Neuronal stem cell (in vitro differentiated cells): ENCODE data around the gene DEPDC5.

Experiments used
- DNase-seq: peaks from one replicate; pipeline ENCODE4 v3.0.0-alpha.2; 2013; ENCODE audit warnings: low spot score
- H2AFZ ChIP-seq: one replicate; pipeline ENCODE4 v1.6.1; 2013; ENCODE audit warnings: mild to moderate bottlenecking, low read length, inconsistent platforms
- H2AK5ac ChIP-seq: 2 replicates; pipeline ENCODE4 v1.6.1; 2013; ENCODE audit warnings: low read depth, mild to moderate bottlenecking, inconsistent platforms, low read length, moderate library complexity, mixed read lengths
- H2BK120ac ChIP-seq: 2 replicates; pipeline ENCODE4 v1.6.1; 2013; ENCODE audit warnings: low read depth, mild to moderate bottlenecking, inconsistent platforms, low read length, moderate library complexity, mixed read lengths
- H2BK12ac ChIP-seq: one replicate; pipeline ENCODE4 v1.6.1; 2013; ENCODE audit warnings: low read length, inconsistent platforms
- H2BK15ac ChIP-seq: 2 replicates; pipeline ENCODE4 v1.6.1; 2013; ENCODE audit warnings: mild to moderate bottlenecking, low read length, inconsistent platforms, mixed read lengths
- H2BK5ac ChIP-seq: one replicate; pipeline ENCODE4 v1.6.1; 2013; ENCODE audit warnings: inconsistent platforms, mild to moderate bottlenecking, low read length, moderate library complexity
- H3K14ac ChIP-seq: one replicate; pipeline ENCODE4 v1.6.1; 2013; ENCODE audit warnings: low read length, inconsistent platforms
- H3K18ac ChIP-seq: 2 replicates; pipeline ENCODE4 v1.6.1; 2013; ENCODE audit warnings: low read length, inconsistent platforms
- H3K23ac ChIP-seq: 2 replicates; pipeline ENCODE4 v1.6.1; 2013; ENCODE audit warnings: low read depth, mild to moderate bottlenecking, mixed read lengths, low read length, inconsistent platforms; ENCODE audit not compliant: poor library complexity
- H3K27ac ChIP-seq: replicated peaks from 3 replicates; pipeline ENCODE4 v1.5.1; 2013; ENCODE audit warnings: low read length, inconsistent platforms
- H3K27me3 ChIP-seq, 3 experiments: 2 replicates each; pipeline ENCODE4 v1.6.1; 2013; ENCODE audit warnings: low read length in 3 of 3, mild to moderate bottlenecking in 2 of 3, inconsistent platforms in 1 of 3, low read depth in 1 of 3, mixed read lengths in 1 of 3, moderate library complexity in 1 of 3; ENCODE audit not compliant: control insufficient read depth in 3 of 3, insufficient read depth in 3 of 3
- H3K36me3 ChIP-seq, 2 donors: replicated peaks in 1 of 2; 2 replicates each; pipeline ENCODE4 v1.6.1; 2013; ENCODE audit warnings: low read length in 2 of 2; ENCODE audit not compliant: control insufficient read depth in 2 of 2, insufficient read depth in 2 of 2
- H3K4ac ChIP-seq: 2 replicates; pipeline ENCODE4 v1.6.1; 2013; ENCODE audit warnings: inconsistent platforms, mild to moderate bottlenecking, low read length, moderate library complexity
- H3K4me1 ChIP-seq, 2 donors: 1 replicate in 1 of 2; 2 replicates in 1 of 2; pipeline ENCODE4 v1.6.1; 2013; ENCODE audit warnings: low read length in 2 of 2, low read depth in 1 of 2; ENCODE audit not compliant: control insufficient read depth in 2 of 2, insufficient read depth in 1 of 2
- H3K4me2 ChIP-seq: one replicate; pipeline ENCODE4 v1.6.1; 2013; ENCODE audit warnings: mild to moderate bottlenecking, low read length, inconsistent platforms; ENCODE audit not compliant: insufficient read depth, poor library complexity, severe bottlenecking
- H3K4me3 ChIP-seq, 2 donors: 2 replicates each; pipeline ENCODE4 v1.5.1; 2013; ENCODE audit warnings: low read length in 2 of 2, mild to moderate bottlenecking in 2 of 2, inconsistent platforms in 1 of 2, moderate library complexity in 1 of 2
- H3K79me1 ChIP-seq: one replicate; pipeline ENCODE4 v1.6.1; 2013; ENCODE audit warnings: low read depth, mild to moderate bottlenecking, inconsistent platforms, low read length, moderate library complexity
- H3K9ac ChIP-seq: one replicate; pipeline ENCODE4 v1.6.1; 2013; ENCODE audit warnings: mild to moderate bottlenecking, low read depth, low read length, inconsistent platforms; ENCODE audit not compliant: poor library complexity
- H3K9me3 ChIP-seq, 2 donors: replicated peaks in 1 of 2; 2 replicates each; pipeline versions ENCODE3 to v1.6.1; 2013; ENCODE audit warnings: low read length in 2 of 2, mild to moderate bottlenecking in 2 of 2, inconsistent platforms in 1 of 2, low read depth in 1 of 2, mixed read lengths in 1 of 2, moderate library complexity in 1 of 2; ENCODE audit not compliant: control insufficient read depth in 2 of 2, insufficient read depth in 1 of 2
- H4K8ac ChIP-seq: one replicate; pipeline ENCODE4 v1.6.1; 2013; ENCODE audit warnings: low read depth, mild to moderate bottlenecking, inconsistent platforms, low read length, moderate library complexity
- H4K91ac ChIP-seq: one replicate; pipeline ENCODE4 v1.6.1; 2013; ENCODE audit warnings: low read length, low read depth, mild to moderate bottlenecking, inconsistent platforms; ENCODE audit not compliant: poor library complexity
- WGBS, 2 donors: extraction: QIAGEN DNeasy Blood & Tissue Kit; methylation state at CpG; one replicate each; pipeline ENCODE4 v1.1.7; 2013; ENCODE audit warnings: missing lambda C conversion rate in 2 of 2, mixed read lengths in 1 of 2; ENCODE audit not compliant: insufficient read length in 2 of 2, insufficient replicate concordance in 1 of 2; ENCODE audit errors: extremely low coverage in 2 of 2; 5-methylcytosine and 5-hydroxymethylcytosine counted together

Gene DEPDC5

GRCh38 chr22:31750365-31751284, 3.2 kb upstream of the DEPDC5 start:
- peaks cover 0 to 19% of the 10 kb centered on the region in 2 donors for H3K36me3 ChIP-seq
- H3K4me2 ChIP-seq, result peak overlapping the region; percentile 43
- no peaks in the 10 kb centered on the region for H3K27me3 ChIP-seq
- H3K4me1 ChIP-seq, result peaks cover 9 to 22% of the 10 kb centered on the region in 2 donors
- H3K27ac ChIP-seq, result no peak overlapping the region
- no peak overlapping the region for H3K9ac ChIP-seq
- H4K91ac ChIP-seq, result no peak overlapping the region
- no peak overlapping the region for H2BK120ac ChIP-seq
- no peak overlapping the region for H2AK5ac ChIP-seq
- peak overlapping the region in 1 of 2 donors; percentile 82 for H3K4me3 ChIP-seq
- no peak overlapping the region for H3K4ac ChIP-seq
- no peak overlapping the region for H2BK5ac ChIP-seq
- peak overlapping the region; percentile 38 for H2BK15ac ChIP-seq
- H3K9me3 ChIP-seq, result no peaks in the 10 kb centered on the region
- peak overlapping the region; percentile 91 for H2AFZ ChIP-seq
- H3K14ac ChIP-seq, result no peak overlapping the region
- no CpG with 5 or more reads among the region's 16 CpGs for WGBS, 2 donors
- no peak overlapping the region for H4K8ac ChIP-seq
- no peak for DNase-seq
- H3K79me1 ChIP-seq, result no peaks in the 10 kb centered on the region
- H3K18ac ChIP-seq, result no peak overlapping the region
- no peak overlapping the region for H3K23ac ChIP-seq
- no peak overlapping the region for H2BK12ac ChIP-seq

DNA sequence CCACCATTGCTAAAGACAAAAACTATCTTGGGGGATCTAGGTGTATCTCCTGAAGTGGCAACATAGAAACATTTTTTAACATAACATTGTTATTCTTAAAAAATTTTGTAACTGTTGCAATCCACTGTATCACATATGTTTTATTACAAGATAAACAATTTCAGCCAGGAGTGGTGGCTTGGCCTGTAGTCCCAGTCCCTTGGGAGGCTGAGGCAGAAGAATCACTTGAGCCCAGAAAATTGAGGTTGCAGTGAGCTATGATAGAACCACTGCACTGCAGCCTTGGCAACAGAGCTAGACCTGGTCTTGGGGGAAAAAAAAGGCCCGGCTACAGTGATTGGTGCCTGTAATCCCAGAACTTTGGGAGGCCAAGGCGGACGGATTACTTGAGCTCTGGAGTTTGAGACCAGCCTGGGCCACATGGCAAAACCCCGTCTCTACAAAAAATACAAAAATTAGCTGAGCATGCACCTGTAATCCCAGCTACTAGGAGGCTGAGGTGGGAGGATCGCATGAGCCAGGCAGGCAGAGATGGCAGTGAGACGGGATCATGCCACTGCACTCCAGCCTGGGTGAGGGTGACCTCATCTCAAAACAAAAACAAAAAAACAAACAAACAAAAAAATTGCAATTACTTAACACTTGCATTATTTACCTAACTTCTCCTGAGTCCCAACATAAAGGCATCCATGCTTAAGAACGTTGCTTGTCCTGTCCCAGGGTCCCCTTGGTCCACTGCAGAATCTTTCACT, 1.5 kb upstream of the DEPDC5 start:
- peak overlapping the region in 1 of 2 donors; percentile 72 for H3K4me3 ChIP-seq

DNA sequence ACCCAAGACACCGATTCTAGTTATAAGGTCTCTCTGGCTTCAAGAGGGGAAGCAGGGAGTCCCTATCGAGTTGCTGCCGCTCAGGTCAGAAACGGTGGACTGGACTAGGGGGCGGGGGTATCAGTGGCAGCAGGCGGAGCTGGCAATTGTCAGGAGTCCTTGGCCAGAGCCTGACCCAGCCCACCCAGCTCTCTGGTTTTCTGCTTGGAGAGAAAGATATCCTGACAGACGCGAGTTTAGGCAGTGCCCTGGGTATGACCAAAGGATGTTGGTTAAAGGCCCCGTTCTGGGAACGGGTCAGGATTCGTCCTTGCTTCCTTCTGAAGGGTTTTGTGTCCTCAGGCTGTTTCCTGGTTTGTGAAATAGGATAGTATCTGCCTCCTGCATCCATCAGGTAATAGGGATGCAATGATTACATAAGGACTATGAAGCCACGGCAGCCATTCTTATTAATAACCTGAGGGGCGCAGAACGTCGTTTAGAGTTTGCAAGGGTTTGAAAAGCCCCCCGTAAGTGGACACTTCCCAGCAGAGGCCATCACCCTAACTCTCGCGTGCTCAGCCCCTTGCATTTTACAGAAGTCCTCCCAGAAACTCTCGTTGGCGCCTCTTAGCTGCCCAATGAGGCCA, 700 bp upstream of the DEPDC5 start:
- H3K79me1 ChIP-seq, result no peaks in the 10 kb centered on the region
- H2BK120ac ChIP-seq, result no peak overlapping the region
- no peaks in the 10 kb centered on the region for H3K27me3 ChIP-seq
- peak overlapping the region; percentile 72 to 74 for H3K4me3 ChIP-seq
- no peak overlapping the region for H3K14ac ChIP-seq
- no peak overlapping the region for H2BK15ac ChIP-seq
- no peak overlapping the region for H3K23ac ChIP-seq
- peak overlapping the region; percentile 96 for H3K4me2 ChIP-seq
- no peak overlapping the region for H2BK12ac ChIP-seq
- H3K18ac ChIP-seq, result peak overlapping the region; percentile 66
- H3K9ac ChIP-seq, result peak overlapping the region; percentile 34
- no peak overlapping the region for H4K8ac ChIP-seq
- no peak overlapping the region for H4K91ac ChIP-seq
- H3K4ac ChIP-seq, result no peak overlapping the region
- H3K27ac ChIP-seq, result peak overlapping the region; percentile 91
- peak overlapping the region; percentile 79 for H2AFZ ChIP-seq
- no CpG with 5 or more reads among the region's 20 CpGs for WGBS, 2 donors
- H2BK5ac ChIP-seq, result no peak overlapping the region
- H3K36me3 ChIP-seq, result peaks cover 0 to 16% of the 10 kb centered on the region in 2 donors
- H3K4me1 ChIP-seq, result peaks cover 8 to 20% of the 10 kb centered on the region in 2 donors
- DNase-seq, result peak; percentile 66
- no peaks in the 10 kb centered on the region for H3K9me3 ChIP-seq
- no peak overlapping the region for H2AK5ac ChIP-seq

More for the DNA sequence above, 1.5 kb upstream of the DEPDC5 start:
- no peak overlapping the region for H2BK120ac ChIP-seq
- no peak overlapping the region for H2AK5ac ChIP-seq
- H2BK5ac ChIP-seq, result no peak overlapping the region
- H3K14ac ChIP-seq, result no peak overlapping the region
- H3K27ac ChIP-seq, result no peak overlapping the region
- peak overlapping the region; percentile 79 for H2AFZ ChIP-seq
- H3K4me2 ChIP-seq, result peak overlapping the region; percentile 21
- no peak overlapping the region for H3K23ac ChIP-seq
- H3K9me3 ChIP-seq, result no peaks in the 10 kb centered on the region
- no peak overlapping the region for H2BK15ac ChIP-seq
- no peak overlapping the region for H4K8ac ChIP-seq
- no peak overlapping the region for H3K4ac ChIP-seq
- DNase-seq, result no peak
- H2BK12ac ChIP-seq, result no peak overlapping the region
- no peaks in the 10 kb centered on the region for H3K79me1 ChIP-seq
- H3K36me3 ChIP-seq, result peaks cover 0 to 18% of the 10 kb centered on the region in 2 donors
- H3K27me3 ChIP-seq, result no peaks in the 10 kb centered on the region
- no peak overlapping the region for H3K9ac ChIP-seq
- no CpG with 5 or more reads among the region's 7 CpGs for WGBS, 2 donors
- peaks cover 9 to 22% of the 10 kb centered on the region in 2 donors for H3K4me1 ChIP-seq
- no peak overlapping the region for H3K18ac ChIP-seq
- H4K91ac ChIP-seq, result no peak overlapping the region
